ENCODE data around the gene ANGPTL2. TPM values are rescaled to one million over a fixed set of nuclear protein-coding genes. Genes with fewer than 3 reads are reported as not detected.

The ANGPTL2 gene
- total RNA-seq, 1 experiment from 2014 or later, result 5.1 TPM

GRCh38 chr9:127154003-127154389, 31.6 kb upstream of the ANGPTL2 start:
- Mint-ChIP-seq H3K27me3 (ENCODE audit: low read depth) (no peaks in the 10 kb centered on the region), H3K9me3 (no peaks in the 10 kb centered on the region), H3K36me3 (ENCODE audit: insufficient read depth in 1 of 3, low read depth in 3 of 3) (no peaks in the 10 kb centered on the region), H3K4me1 (peaks cover 11 to 12% of the 10 kb centered on the region in 2 experiments), H3K4me3 (no peak overlapping the region), H3K27ac (no peak overlapping the region; a peak in 1 of 7 replicates)
- Histone ChIP-seq H4K8ac (replicated peaks; ENCODE audit: insufficient read length, low read depth, low read length) (no peak overlapping the region), H2BK12ac (ENCODE audit: insufficient read length, low read depth, low read length) (no peak overlapping the region), H3K27me3 (ENCODE audit: insufficient read depth, low read length) (no peaks in the 10 kb centered on the region), H2AK5ac (ENCODE audit: insufficient read length, low read length) (no peak overlapping the region), H4K5ac (ENCODE audit: insufficient read length, low read depth, low read length) (no peak overlapping the region), H3K79me2 (ENCODE audit: insufficient read depth, low read length) (no peaks in the 10 kb centered on the region), H2AFZ (ENCODE audit: low read length) (no peak overlapping the region), H4K91ac (ENCODE audit: insufficient read length, low read depth, low read length) (no peak overlapping the region), H3K14ac (ENCODE audit: insufficient read depth, low read length) (no peak overlapping the region), H3K27ac (ENCODE audit: insufficient read length, low read depth, low read length) (no peak overlapping the region), H3K4ac (ENCODE audit: low read depth, low read length) (no peak overlapping the region), H3T11ph (ENCODE audit: low read length) (no peak overlapping the region), H3K23me2 (ENCODE audit: insufficient read length, low read depth, low read length, poor library complexity, severe bottlenecking) (no peaks in the 10 kb centered on the region), H3K56ac (ENCODE audit: insufficient read length, low read depth, low read length) (no peak overlapping the region), H4K20me1 (ENCODE audit: control insufficient read depth, insufficient read depth, insufficient read length) (no peaks in the 10 kb centered on the region), H3K23ac (ENCODE audit: insufficient read length, low read depth, low read length) (no peak overlapping the region), H2BK120ac (ENCODE audit: low read depth, low read length, poor library complexity, severe bottlenecking) (no peak overlapping the region), H3K9me3 (ENCODE audit: control insufficient read depth, low read depth, low read length) (no peaks in the 10 kb centered on the region), H2BK20ac (ENCODE audit: low read depth, low read length, poor library complexity, severe bottlenecking) (no peak overlapping the region), H3K4me2 (ENCODE audit: insufficient read depth, insufficient read length, low read length) (no peak overlapping the region), H3K4me1 (ENCODE audit: insufficient read depth, low read length) (peaks cover 4% of the 10 kb centered on the region; the same call in 1 of the 2 replicates), H3K79me1 (ENCODE audit: insufficient read depth, low read depth, low read length, poor library complexity, severe bottlenecking) (no peaks in the 10 kb centered on the region), H3K18ac (ENCODE audit: insufficient read length, low read depth, low read length) (no peak overlapping the region), H2BK15ac (ENCODE audit: low read depth, low read length) (no peak overlapping the region), H3K9ac (ENCODE audit: extremely low read depth, insufficient read length, low read length) (no peak overlapping the region), H2BK5ac (ENCODE audit: insufficient read length, low read length) (no peak overlapping the region)
- WGBS (ENCODE audit: extremely low coverage, insufficient read length, low lambda C conversion rate), result no CpG with 5 or more reads among the region's 5 CpGs
- TF ChIP-seq CTCF (conservative IDR thresholded peaks at IDR 0.05), result no peak
- DNase-seq, result peak; percentile 26
